ENCODE data around the gene MME.

Gene MME

GRCh38 chr3:155079468-155079745, 712 bp upstream of the MME start:
- peak overlapping the region; percentile 94 for H3K27ac ChIP-seq (ENCODE audit: low read depth, low read length)
- peaks cover 0 to 4% (median 0%) of the 10 kb centered on the region in 5 donors for H3K27me3 ChIP-seq (ENCODE audit: control insufficient read depth in 5 of 5, insufficient read depth in 4 of 5, low read length in 5 of 5)
- peaks cover 2 to 36% (median 32%) of the 10 kb centered on the region in 5 donors for H3K4me1 ChIP-seq (ENCODE audit: control insufficient read depth in 5 of 5, insufficient read depth in 5 of 5, low read length in 5 of 5)
- peaks cover 0 to 2% (median 0%) of the 10 kb centered on the region in 5 donors for H3K9me3 ChIP-seq (ENCODE audit: control insufficient read depth in 5 of 5, low read length in 5 of 5)
- peak overlapping the region; percentile 80 to 98 (median 88) for H3K4me3 ChIP-seq (ENCODE audit: low read depth in 1 of 5, low read length in 5 of 5)
- H3K36me3 ChIP-seq (ENCODE audit: control insufficient read depth in 5 of 5, insufficient read depth in 5 of 5, low read length in 5 of 5), result peaks cover 0 to 4% (median 0%) of the 10 kb centered on the region in 5 donors
- peak overlapping the region in 4 of 5 donors; percentile 76 to 85 (median 81) for H3K9ac ChIP-seq (ENCODE audit: low read length in 5 of 5)

GRCh38 chr3:155080692-155081091, 573 bp downstream of the MME start:
- H3K27me3 ChIP-seq (ENCODE audit: control insufficient read depth in 5 of 5, insufficient read depth in 4 of 5, low read length in 5 of 5), result peaks cover 0 to 4% (median 0%) of the 10 kb centered on the region in 5 donors

GRCh38 chr3:155083313-155083905, 3.3 kb downstream of the MME start:
- Histone ChIP-seq H3K27ac (ENCODE audit: low read depth, low read length) (peak overlapping the region; percentile 94), H3K36me3 (ENCODE audit: control insufficient read depth in 5 of 5, insufficient read depth in 5 of 5, low read length in 5 of 5) (peaks cover 0 to 12% (median 4%) of the 10 kb centered on the region in 5 donors), H3K9ac (ENCODE audit: low read length in 5 of 5) (peak overlapping the region in 1 of 5 donors; percentile 24), H3K27me3 (ENCODE audit: control insufficient read depth in 5 of 5, insufficient read depth in 4 of 5, low read length in 5 of 5) (peaks cover 0 to 4% (median 0%) of the 10 kb centered on the region in 5 donors), H3K4me1 (ENCODE audit: control insufficient read depth in 5 of 5, insufficient read depth in 5 of 5, low read length in 5 of 5) (peaks cover 2 to 36% (median 32%) of the 10 kb centered on the region in 5 donors), H3K9me3 (ENCODE audit: control insufficient read depth in 5 of 5, low read length in 5 of 5) (no peaks in the 10 kb centered on the region), H3K4me3 (ENCODE audit: low read depth in 1 of 5, low read length in 5 of 5) (no peak overlapping the region)

More at GRCh38 chr3:155080692-155081091, 573 bp downstream of the MME start:
- Histone ChIP-seq H3K9me3 (ENCODE audit: control insufficient read depth in 5 of 5, low read length in 5 of 5) (no peaks in the 10 kb centered on the region), H3K4me3 (ENCODE audit: low read depth in 1 of 5, low read length in 5 of 5) (peak overlapping the region; percentile 80 to 98 (median 91)), H3K4me1 (ENCODE audit: control insufficient read depth in 5 of 5, insufficient read depth in 5 of 5, low read length in 5 of 5) (peaks cover 2 to 36% (median 32%) of the 10 kb centered on the region in 5 donors), H3K9ac (ENCODE audit: low read length in 5 of 5) (peak overlapping the region in 4 of 5 donors; percentile 70 to 85 (median 81)), H3K27ac (ENCODE audit: low read depth, low read length) (peak overlapping the region; percentile 94), H3K36me3 (ENCODE audit: control insufficient read depth in 5 of 5, insufficient read depth in 5 of 5, low read length in 5 of 5) (peaks cover 0 to 7% (median 0%) of the 10 kb centered on the region in 5 donors)

- no peak overlapping the region for H3K4me3 ChIP-seq (ENCODE audit: low read depth in 1 of 5, low read length in 5 of 5)
- H3K9ac ChIP-seq (ENCODE audit: low read length in 5 of 5), result no peak overlapping the region
- peaks cover 0 to 28% (median 24%) of the 10 kb centered on the region in 5 donors for H3K4me1 ChIP-seq (ENCODE audit: control insufficient read depth in 5 of 5, insufficient read depth in 5 of 5, low read length in 5 of 5)
- no peaks in the 10 kb centered on the region for H3K9me3 ChIP-seq (ENCODE audit: control insufficient read depth in 5 of 5, low read length in 5 of 5)
- peaks cover 0 to 12% (median 4%) of the 10 kb centered on the region in 5 donors for H3K36me3 ChIP-seq (ENCODE audit: control insufficient read depth in 5 of 5, insufficient read depth in 5 of 5, low read length in 5 of 5)
- peaks cover 0 to 4% (median 0%) of the 10 kb centered on the region in 5 donors for H3K27me3 ChIP-seq (ENCODE audit: control insufficient read depth in 5 of 5, insufficient read depth in 4 of 5, low read length in 5 of 5)
- H3K27ac ChIP-seq (ENCODE audit: low read depth, low read length), result peak overlapping the region; percentile 94
Observed at GRCh38 chr3:155084567-155084966, 4.4 kb downstream of the MME start.

- H3K9ac ChIP-seq (ENCODE audit: low read length in 5 of 5), result no peak overlapping the region
- no peak overlapping the region for H3K27ac ChIP-seq (ENCODE audit: low read depth, low read length)
- H3K36me3 ChIP-seq (ENCODE audit: control insufficient read depth in 5 of 5, insufficient read depth in 5 of 5, low read length in 5 of 5), result peaks cover 0 to 14% (median 4%) of the 10 kb centered on the region in 5 donors
- H3K27me3 ChIP-seq (ENCODE audit: control insufficient read depth in 5 of 5, insufficient read depth in 4 of 5, low read length in 5 of 5), result no peaks in the 10 kb centered on the region
- H3K9me3 ChIP-seq (ENCODE audit: control insufficient read depth in 5 of 5, low read length in 5 of 5), result no peaks in the 10 kb centered on the region
- H3K4me3 ChIP-seq (ENCODE audit: low read depth in 1 of 5, low read length in 5 of 5), result no peak overlapping the region
- H3K4me1 ChIP-seq (ENCODE audit: control insufficient read depth in 5 of 5, insufficient read depth in 5 of 5, low read length in 5 of 5), result peaks cover 0 to 22% (median 9%) of the 10 kb centered on the region in 5 donors
Observed at GRCh38 chr3:155086051-155086450, 5.9 kb downstream of the MME start.

GRCh38 chr3:155088706-155089345, 8.7 kb downstream of the MME start:
- H3K27me3 ChIP-seq (ENCODE audit: control insufficient read depth in 5 of 5, insufficient read depth in 4 of 5, low read length in 5 of 5), result no peaks in the 10 kb centered on the region
- H3K36me3 ChIP-seq (ENCODE audit: control insufficient read depth in 5 of 5, insufficient read depth in 5 of 5, low read length in 5 of 5), result peaks cover 0 to 14% (median 4%) of the 10 kb centered on the region in 5 donors
- H3K9me3 ChIP-seq (ENCODE audit: control insufficient read depth in 5 of 5, low read length in 5 of 5), result no peaks in the 10 kb centered on the region

GRCh38 chr3:155089495-155089894, 9.4 kb downstream of the MME start:
- H3K4me1 ChIP-seq (ENCODE audit: control insufficient read depth in 5 of 5, insufficient read depth in 5 of 5, low read length in 5 of 5), result no peaks in the 10 kb centered on the region
- H3K9me3 ChIP-seq (ENCODE audit: control insufficient read depth in 5 of 5, low read length in 5 of 5), result no peaks in the 10 kb centered on the region
- no peaks in the 10 kb centered on the region for H3K27me3 ChIP-seq (ENCODE audit: control insufficient read depth in 5 of 5, insufficient read depth in 4 of 5, low read length in 5 of 5)
- no peak overlapping the region for H3K4me3 ChIP-seq (ENCODE audit: low read depth in 1 of 5, low read length in 5 of 5)
- H3K9ac ChIP-seq (ENCODE audit: low read length in 5 of 5), result no peak overlapping the region
- no peak overlapping the region for H3K27ac ChIP-seq (ENCODE audit: low read depth, low read length)
- peaks cover 0 to 14% (median 4%) of the 10 kb centered on the region in 5 donors for H3K36me3 ChIP-seq (ENCODE audit: control insufficient read depth in 5 of 5, insufficient read depth in 5 of 5, low read length in 5 of 5)

More at GRCh38 chr3:155088706-155089345, 8.7 kb downstream of the MME start:
- no peak overlapping the region for H3K27ac ChIP-seq (ENCODE audit: low read depth, low read length)
- H3K9ac ChIP-seq (ENCODE audit: low read length in 5 of 5), result no peak overlapping the region
- no peaks in the 10 kb centered on the region for H3K4me1 ChIP-seq (ENCODE audit: control insufficient read depth in 5 of 5, insufficient read depth in 5 of 5, low read length in 5 of 5)
- H3K4me3 ChIP-seq (ENCODE audit: low read depth in 1 of 5, low read length in 5 of 5), result no peak overlapping the region

- Histone ChIP-seq H3K27me3 (ENCODE audit: control insufficient read depth in 5 of 5, insufficient read depth in 4 of 5, low read length in 5 of 5) (no peaks in the 10 kb centered on the region), H3K36me3 (ENCODE audit: control insufficient read depth in 5 of 5, insufficient read depth in 5 of 5, low read length in 5 of 5) (peaks cover 0 to 15% (median 0%) of the 10 kb centered on the region in 5 donors), H3K4me1 (ENCODE audit: control insufficient read depth in 5 of 5, insufficient read depth in 5 of 5, low read length in 5 of 5) (peaks cover 0 to 4% (median 0%) of the 10 kb centered on the region in 5 donors), H3K27ac (ENCODE audit: low read depth, low read length) (no peak overlapping the region), H3K9me3 (ENCODE audit: control insufficient read depth in 5 of 5, low read length in 5 of 5) (no peaks in the 10 kb centered on the region), H3K4me3 (ENCODE audit: low read depth in 1 of 5, low read length in 5 of 5) (no peak overlapping the region), H3K9ac (ENCODE audit: low read length in 5 of 5) (no peak overlapping the region)
Observed at GRCh38 chr3:155093261-155093660, 13.1 kb downstream of the MME start.

GRCh38 chr3:155096303-155097008, 16.3 kb downstream of the MME start:
- Histone ChIP-seq H3K36me3 (ENCODE audit: control insufficient read depth in 5 of 5, insufficient read depth in 5 of 5, low read length in 5 of 5) (peaks cover 0 to 4% (median 0%) of the 10 kb centered on the region in 5 donors), H3K27me3 (ENCODE audit: control insufficient read depth in 5 of 5, insufficient read depth in 4 of 5, low read length in 5 of 5) (no peaks in the 10 kb centered on the region), H3K4me1 (ENCODE audit: control insufficient read depth in 5 of 5, insufficient read depth in 5 of 5, low read length in 5 of 5) (peaks cover 1 to 10% (median 5%) of the 10 kb centered on the region in 5 donors), H3K9me3 (ENCODE audit: control insufficient read depth in 5 of 5, low read length in 5 of 5) (peaks cover 0 to 3% (median 0%) of the 10 kb centered on the region in 5 donors), H3K27ac (ENCODE audit: low read depth, low read length) (peak overlapping the region; percentile 14), H3K9ac (ENCODE audit: low read length in 5 of 5) (no peak overlapping the region), H3K4me3 (ENCODE audit: low read depth in 1 of 5, low read length in 5 of 5) (no peak overlapping the region)

- H3K27ac ChIP-seq (ENCODE audit: low read depth, low read length), result peak overlapping the region; percentile 14
- no peak overlapping the region for H3K4me3 ChIP-seq (ENCODE audit: low read depth in 1 of 5, low read length in 5 of 5)
- H3K4me1 ChIP-seq (ENCODE audit: control insufficient read depth in 5 of 5, insufficient read depth in 5 of 5, low read length in 5 of 5), result peaks cover 1 to 16% (median 10%) of the 10 kb centered on the region in 5 donors
- peaks cover 0 to 3% (median 0%) of the 10 kb centered on the region in 5 donors for H3K9me3 ChIP-seq (ENCODE audit: control insufficient read depth in 5 of 5, low read length in 5 of 5)
- H3K36me3 ChIP-seq (ENCODE audit: control insufficient read depth in 5 of 5, insufficient read depth in 5 of 5, low read length in 5 of 5), result peaks cover 0 to 4% (median 0%) of the 10 kb centered on the region in 5 donors
- H3K9ac ChIP-seq (ENCODE audit: low read length in 5 of 5), result no peak overlapping the region
- no peaks in the 10 kb centered on the region for H3K27me3 ChIP-seq (ENCODE audit: control insufficient read depth in 5 of 5, insufficient read depth in 4 of 5, low read length in 5 of 5)
Observed at GRCh38 chr3:155097009-155097349, 16.9 kb downstream of the MME start.
